ENCODE data around the gene CTTNBP2.

CTTNBP2 gene

DNA sequence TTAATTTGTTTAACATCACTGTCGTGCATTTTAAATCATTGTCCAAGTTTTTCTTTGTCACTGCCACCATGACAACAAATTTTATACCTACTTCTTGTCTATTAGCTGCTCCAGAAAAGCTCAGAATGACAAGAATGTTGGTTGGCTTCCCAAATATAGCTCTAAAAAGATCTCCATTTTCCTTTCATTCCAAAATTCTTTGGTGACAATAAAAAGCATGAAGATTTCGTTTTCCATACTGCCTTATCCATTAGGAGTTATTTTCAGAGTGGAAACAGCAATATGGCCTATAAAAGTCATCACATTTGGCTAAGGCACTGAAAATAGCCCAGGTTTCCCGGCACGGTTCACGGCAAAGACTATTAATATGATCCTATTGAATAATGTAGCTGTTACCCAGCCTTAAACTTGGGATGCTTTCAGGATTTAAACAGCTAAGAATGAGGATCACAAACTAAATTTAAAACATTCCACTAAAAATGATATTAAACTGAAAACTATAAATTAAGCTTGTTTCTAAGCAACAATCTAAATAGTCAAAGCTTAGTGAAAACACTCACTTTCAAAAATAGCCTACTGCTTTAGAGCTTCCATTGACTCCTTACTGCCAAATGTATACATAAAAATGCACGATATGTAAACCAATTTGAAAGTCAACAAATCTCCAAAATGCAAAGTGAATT is 2.7 kb downstream of the CTTNBP2 start:
- no peak for DNase-seq (ENCODE audit: low spot score)

DNA sequence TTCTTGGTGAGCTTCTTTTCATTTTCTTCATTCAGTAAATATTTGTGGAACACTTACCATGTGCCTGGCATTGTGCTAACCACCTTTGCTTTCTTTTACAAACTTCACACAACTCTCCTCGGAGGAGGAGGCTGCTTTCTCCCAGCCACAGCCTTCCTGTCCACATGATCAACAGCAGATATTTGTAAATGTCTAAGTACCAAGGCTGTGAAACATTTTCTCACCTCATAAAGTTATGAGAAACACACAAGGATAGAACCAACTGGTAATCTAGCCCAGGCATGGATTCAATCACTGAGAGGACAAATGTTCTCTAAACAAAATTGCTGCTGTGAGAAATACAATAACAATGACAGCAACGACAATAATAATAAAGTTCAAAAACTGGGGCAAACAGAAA is 3.9 kb downstream of the CTTNBP2 start:
- DNase-seq (ENCODE audit: low spot score), result no peak

DNA sequence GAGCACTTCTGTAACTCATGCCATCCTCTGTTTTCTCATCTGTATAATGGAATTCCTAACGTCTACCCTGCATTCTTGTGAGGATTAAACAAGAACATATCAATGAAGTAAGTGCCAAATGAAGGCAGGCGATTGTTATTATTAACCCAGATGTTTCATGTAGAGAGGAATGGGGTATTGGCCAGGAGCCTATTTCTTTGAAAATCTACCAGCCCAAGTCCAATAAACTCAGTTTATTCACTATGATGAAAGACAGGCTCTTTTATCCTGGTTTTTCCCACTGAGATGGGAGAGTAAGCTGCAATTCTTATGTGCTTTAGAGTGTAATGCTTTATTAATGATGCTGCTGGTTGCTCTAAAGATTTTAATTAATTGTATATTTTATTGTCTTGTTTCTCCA is 9.6 kb downstream of the CTTNBP2 start:
- DNase-seq (ENCODE audit: low spot score), result no peak

GRCh38 chr7:117862378-117862777 is 10.9 kb downstream of the CTTNBP2 start:
- no peak for DNase-seq (ENCODE audit: low spot score)

DNA sequence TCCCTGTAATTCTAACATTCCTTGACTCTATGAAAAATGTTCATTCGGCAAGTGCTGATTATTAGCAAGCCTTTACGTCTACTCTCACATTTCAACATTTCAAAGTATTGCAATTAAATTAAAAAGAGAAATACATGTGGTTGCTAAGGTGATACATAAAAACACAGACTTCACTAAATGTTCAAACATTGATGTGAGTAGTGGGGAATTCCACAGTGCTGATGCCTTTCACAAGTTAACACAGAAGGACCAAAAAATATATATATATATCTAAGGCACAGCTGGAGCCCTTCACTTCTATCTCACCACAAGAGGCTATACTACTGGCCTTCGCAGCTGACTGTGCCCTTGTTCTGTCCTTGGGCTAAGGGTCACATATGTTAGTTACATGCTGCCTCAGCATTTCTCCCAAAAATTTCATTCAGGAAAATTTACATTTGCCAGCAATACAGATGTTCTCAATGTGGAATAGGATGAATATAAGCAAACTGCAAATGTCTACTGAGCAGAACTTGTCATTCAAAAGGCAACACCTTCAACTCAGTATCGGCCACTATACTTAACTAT is 13.9 kb downstream of the CTTNBP2 start:
- DNase-seq (ENCODE audit: low spot score), result no peak

GRCh38 chr7:117858712-117859111 is 14.5 kb downstream of the CTTNBP2 start:
- DNase-seq (ENCODE audit: low spot score), result no peak

- DNase-seq (ENCODE audit: low spot score), result no peak
Observed at GRCh38 chr7:117857718-117858117, 15.5 kb downstream of the CTTNBP2 start.

GRCh38 chr7:117856196-117856595 is 17.0 kb downstream of the CTTNBP2 start:
- DNase-seq (ENCODE audit: low spot score), result no peak

- DNase-seq (ENCODE audit: low spot score), result no peak
Observed at GRCh38 chr7:117854186-117854585, 19.1 kb downstream of the CTTNBP2 start.

DNA sequence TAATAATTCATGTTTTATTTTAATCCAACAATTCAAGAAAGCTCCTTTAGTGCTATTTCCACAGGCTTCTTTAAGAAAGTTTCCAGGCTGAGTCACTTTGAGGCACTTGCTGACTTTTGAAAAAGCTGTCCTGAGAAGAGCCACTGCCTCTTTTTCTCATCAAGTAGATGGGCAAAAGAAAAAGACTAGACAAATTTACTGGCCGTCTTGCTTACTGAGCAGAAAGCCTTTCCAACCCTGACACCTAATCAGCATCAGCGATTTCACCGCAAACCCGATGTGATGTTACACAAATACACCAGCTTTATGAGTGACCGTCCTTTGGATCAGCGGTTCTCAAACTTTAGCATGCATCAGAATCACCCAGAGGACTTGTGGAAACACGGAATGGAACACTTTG is 24.3 kb downstream of the CTTNBP2 start:
- DNase-seq (ENCODE audit: low spot score), result no peak

- DNase-seq (ENCODE audit: low spot score), result no peak
Observed at GRCh38 chr7:117844678-117845077, 28.6 kb downstream of the CTTNBP2 start.

- DNase-seq (ENCODE audit: low spot score), result no peak
Observed at GRCh38 chr7:117841611-117842010, 31.6 kb downstream of the CTTNBP2 start.

DNA sequence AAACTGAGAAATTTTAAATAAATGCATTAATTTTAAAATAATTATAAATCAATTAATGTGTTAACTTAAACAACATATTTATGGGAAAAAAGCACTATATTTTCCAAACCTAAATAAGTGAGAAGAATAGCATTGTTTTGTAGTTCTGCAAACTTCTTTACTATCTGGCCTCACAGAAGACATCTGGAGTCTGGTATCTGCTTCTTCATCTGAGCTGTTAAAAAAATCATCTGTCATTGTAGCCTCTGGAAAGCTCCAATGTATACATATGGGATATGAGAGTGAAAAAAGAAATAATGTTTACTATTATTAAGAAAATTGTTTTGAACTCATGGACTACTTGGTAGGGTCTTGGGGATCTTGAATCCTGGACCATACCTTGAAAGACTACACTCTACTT is 32.2 kb downstream of the CTTNBP2 start:
- no peak for DNase-seq (ENCODE audit: low spot score)

DNA sequence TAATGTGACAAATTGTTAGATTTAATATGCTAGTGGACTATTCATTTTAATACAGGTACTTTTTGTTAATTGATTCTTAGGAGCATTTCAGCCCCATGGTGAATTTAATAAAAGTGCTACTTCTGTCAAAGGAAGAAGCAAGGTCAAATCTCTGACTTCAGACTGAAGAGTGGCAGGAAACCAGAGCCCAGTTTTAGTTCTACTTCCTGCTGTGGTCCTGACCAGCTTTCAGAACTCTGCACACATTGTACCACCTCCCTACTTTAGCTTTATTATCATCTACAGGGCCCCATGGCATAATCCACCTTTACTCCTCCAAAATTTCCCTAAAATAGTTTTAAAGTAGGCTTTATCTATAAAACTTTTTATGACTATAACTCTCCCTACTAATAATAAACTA is 33.7 kb downstream of the CTTNBP2 start:
- no peak for DNase-seq (ENCODE audit: low spot score)

DNA sequence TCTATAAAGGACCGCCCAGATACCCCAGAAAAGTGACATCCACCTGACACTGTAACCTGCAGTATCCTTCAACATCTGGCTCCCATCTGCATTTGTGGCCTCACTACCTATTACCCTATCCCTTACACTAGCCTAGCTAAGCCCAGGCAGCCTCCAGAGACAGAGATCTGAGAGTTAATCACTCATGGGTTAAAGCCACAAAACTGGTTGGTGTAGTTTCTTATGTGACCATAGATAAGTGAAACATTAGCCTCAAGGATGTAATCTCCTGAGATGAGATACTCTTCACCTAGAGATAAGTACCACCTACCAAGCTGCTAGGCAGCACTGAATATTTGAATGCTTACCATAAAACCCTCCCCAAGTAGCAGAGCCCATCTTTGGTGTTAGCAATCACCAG is 35.4 kb downstream of the CTTNBP2 start:
- DNase-seq (ENCODE audit: low spot score), result no peak

DNA sequence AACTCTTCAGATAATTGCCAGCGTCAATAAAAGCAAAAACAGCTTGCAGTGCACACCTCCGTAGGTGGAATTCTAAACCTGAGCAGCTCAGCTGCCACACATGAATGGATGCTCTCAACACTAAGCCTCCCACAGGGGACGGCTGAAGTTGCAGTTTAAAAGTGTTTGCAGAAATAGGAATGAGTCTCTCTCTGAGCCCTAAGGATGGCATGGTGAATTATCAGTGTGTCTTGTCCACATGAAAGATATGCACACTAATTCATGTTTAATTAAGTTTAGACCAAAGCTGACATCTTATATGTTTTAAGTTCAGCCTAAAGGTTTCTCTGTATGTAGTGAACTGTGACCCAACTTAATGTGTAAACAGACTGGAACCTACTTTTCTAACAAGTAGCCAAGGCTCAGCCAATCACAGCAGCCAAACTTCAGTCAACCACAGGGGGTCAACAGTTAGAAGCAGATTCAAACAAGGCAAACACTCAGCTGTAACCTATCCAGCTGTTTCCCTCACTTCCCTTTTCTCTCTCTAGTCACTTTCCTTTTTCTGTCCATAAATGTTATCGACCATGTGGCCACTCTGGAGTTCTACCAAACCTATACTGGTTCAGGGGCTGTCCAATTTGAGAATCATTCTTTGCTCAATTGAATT is 38.1 kb downstream of the CTTNBP2 start:
- DNase-seq (ENCODE audit: low spot score), result no peak

GRCh38 chr7:117830422-117830954 is 42.8 kb downstream of the CTTNBP2 start:
- no peak for DNase-seq (ENCODE audit: low spot score)

GRCh38 chr7:117829450-117830117 is 43.7 kb downstream of the CTTNBP2 start:
- no peak for DNase-seq (ENCODE audit: low spot score)

DNA sequence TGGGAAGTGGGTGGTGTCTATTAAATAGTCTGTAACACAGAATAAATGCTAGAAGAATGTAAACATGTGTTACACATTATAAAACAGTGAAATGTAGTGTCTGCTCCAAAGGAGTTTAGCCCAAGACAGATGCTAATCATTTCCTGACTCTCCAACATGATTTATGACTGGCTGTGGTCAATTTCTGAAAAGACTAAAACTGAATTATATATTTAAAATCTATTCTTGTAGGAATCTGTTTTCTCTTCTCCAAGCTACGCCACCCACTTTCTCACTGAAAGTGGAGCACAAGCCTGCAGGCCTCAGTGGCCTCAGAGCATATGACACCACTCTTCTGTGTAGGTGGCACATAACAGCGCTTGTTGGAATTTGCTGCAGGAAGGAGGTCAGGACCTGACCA is 44.4 kb downstream of the CTTNBP2 start:
- no peak for DNase-seq (ENCODE audit: low spot score)

- no peak for DNase-seq (ENCODE audit: low spot score)
Observed at GRCh38 chr7:117827862-117828261, 45.4 kb downstream of the CTTNBP2 start.

DNA sequence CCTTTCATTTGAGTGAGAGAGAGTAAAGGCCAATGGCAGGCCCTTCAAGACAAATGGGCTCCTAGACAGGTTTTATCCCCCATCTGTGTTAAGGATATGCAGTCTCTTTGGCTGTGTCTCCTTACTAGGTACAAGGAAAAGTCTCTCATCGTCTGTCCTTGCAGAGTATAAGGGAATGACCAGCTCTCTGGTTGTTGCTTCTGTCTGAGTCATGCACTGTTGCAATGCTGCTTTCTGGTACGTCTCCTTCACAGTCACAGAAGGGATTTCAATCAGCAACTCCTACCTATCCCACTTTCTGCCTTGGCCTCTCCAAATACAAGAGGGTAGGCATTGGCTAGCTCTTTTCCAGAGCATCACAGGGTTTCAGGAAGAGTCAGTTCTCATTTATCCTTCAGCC is 48.1 kb downstream of the CTTNBP2 start:
- no peak for DNase-seq (ENCODE audit: low spot score)

- DNase-seq (ENCODE audit: low spot score), result no peak
Observed at GRCh38 chr7:117824592-117824991, 48.6 kb downstream of the CTTNBP2 start.

DNA sequence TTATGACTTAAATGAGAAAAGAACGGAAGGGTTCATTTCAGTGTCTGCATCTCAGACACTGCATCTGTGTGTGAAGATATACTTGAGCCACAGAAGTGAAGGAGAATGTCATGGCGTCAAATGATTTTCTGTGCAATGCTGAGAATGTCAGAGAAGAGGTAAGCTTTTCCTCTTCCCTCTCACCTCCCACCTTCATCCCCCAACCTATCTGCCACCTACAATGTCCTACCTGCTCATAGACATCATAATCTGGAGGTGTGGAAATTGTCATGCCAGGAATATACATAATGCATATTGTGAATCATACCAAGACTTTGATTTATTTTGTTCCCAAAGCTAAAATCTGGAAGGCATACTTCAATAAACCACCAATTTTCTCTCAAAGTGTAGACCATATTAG is 53.7 kb downstream of the CTTNBP2 start:
- DNase-seq (ENCODE audit: low spot score), result no peak

All from kidney capillary endothelial cell (primary cell).